Caco-2 (cell line): ENCODE data around the gene SLC35G2. TPM values are rescaled to one million over a fixed set of nuclear protein-coding genes. Genes with fewer than 3 reads are reported as not detected.

Source experiments
- BruUV-seq: library from RNA; stranded (reverse); fragments of 400-500 nt; replicated peaks from 2 replicates; lab custom pipeline; 2021; lab: Mats Ljungman, UMichigan
- CTCF ChIA-PET: fragments of 300-600 bp; sonication (Branson Sonifier 250); formaldehyde crosslinking; loops from one replicate; lab custom pipeline; 2022; ENCODE audit warnings: antibody characterized with exemption; lab: Charles Lee
- POLR2A ChIA-PET: fragments of 300-600 bp; sonication (Branson Sonifier 250); formaldehyde crosslinking; loops from one replicate; lab custom pipeline; 2022; ENCODE audit warnings: antibody characterized with exemption; lab: Charles Lee
- DNase-seq, 2 experiments: peaks; one replicate each; pipeline versions ENCODE4 v3.0.0 to v3.0.0-alpha.2; 2020 to 2022
- H3K27me3 ChIP-seq: replicated peaks from 2 replicates; pipeline ENCODE4 v1.6.0; 2011; ENCODE audit warnings: low read length; ENCODE audit not compliant: control insufficient read depth, insufficient read depth
- H3K36me3 ChIP-seq: 2 replicates; pipeline ENCODE4 v1.5.1; 2011; ENCODE audit warnings: low read length; ENCODE audit not compliant: control insufficient read depth, insufficient read depth
- H3K4me1 ChIP-seq: fragments of 250-450 bp; sonication (Bioruptor Pico); 2 replicates; pipeline ENCODE4 v1.5.1; 2020; ENCODE audit warnings: mild to moderate bottlenecking
- H3K4me3 ChIP-seq: 2 replicates; pipeline ENCODE4 v1.5.1; 2011; ENCODE audit warnings: low read depth, mild to moderate bottlenecking, control low read depth, low read length
- H3K9me3 ChIP-seq: fragments of 250-450 bp; sonication (Bioruptor Pico); 2 replicates; pipeline ENCODE4 v1.5.1; 2020; ENCODE audit warnings: mild to moderate bottlenecking, moderate library complexity
- H3K27ac Mint-ChIP-seq: one replicate; pipeline ENCODE4 v1.8.0; 2022; ENCODE audit warnings: mixed read lengths; ENCODE audit not compliant: unreplicated experiment
- H3K27me3 Mint-ChIP-seq: one replicate; pipeline ENCODE4 v1.8.0; 2022; ENCODE audit warnings: mixed read lengths; ENCODE audit not compliant: insufficient read depth, unreplicated experiment
- H3K36me3 Mint-ChIP-seq: one replicate; pipeline ENCODE4 v1.8.0; 2022; ENCODE audit warnings: mild to moderate bottlenecking, mixed read lengths; ENCODE audit not compliant: insufficient read depth, unreplicated experiment
- H3K4me1 Mint-ChIP-seq: one replicate; pipeline ENCODE4 v1.8.0; 2022; ENCODE audit warnings: low read depth, mixed read lengths; ENCODE audit not compliant: unreplicated experiment
- H3K4me3 Mint-ChIP-seq: one replicate; pipeline ENCODE4 v1.8.0; 2022; ENCODE audit warnings: mild to moderate bottlenecking, moderate library complexity, mixed read lengths; ENCODE audit not compliant: unreplicated experiment
- H3K9me3 Mint-ChIP-seq: one replicate; pipeline ENCODE4 v1.8.0; 2022; ENCODE audit warnings: mixed read lengths; ENCODE audit not compliant: unreplicated experiment
- intact Hi-C: fragments of 100-400 bp; cut with micrococcal nuclease; formaldehyde crosslinking; loops from one replicate; pipeline ENCODE4 v1.10.0; 2022; ENCODE audit not compliant: unreplicated experiment
- total RNA-seq: library from RNA; stranded (reverse); gene quantifications from 2 replicates; pipeline ENCODE4 v1.2.3, GENCODE V29; 2022
- TF ChIP-seq, protein P1 (sequence below), 2 experiments: fragments of 200-600 bp in 1 of 2; IDR thresholded peaks; 1 replicate in 1 of 2; 2 replicates in 1 of 2; pipeline versions ENCODE4 v1.5.1 to v1.8.0; 2011 to 2022; ENCODE audit warnings: antibody characterized with exemption in 1 of 2, control low read depth in 1 of 2, inconsistent platforms in 1 of 2, low read depth in 1 of 2, low read length in 1 of 2, mild to moderate bottlenecking in 1 of 2, moderate library complexity in 1 of 2; ENCODE audit not compliant: insufficient read depth in 1 of 2, severe bottlenecking in 1 of 2, unreplicated experiment in 1 of 2

The SLC35G2 gene
- total RNA-seq, 1 experiment from 2014 or later, result 4.2 TPM

- Mint-ChIP-seq H3K27ac (no peak overlapping the region), H3K9me3 (no peaks in the 10 kb centered on the region), H3K4me3 (no peak overlapping the region), H3K36me3 (peaks cover 29% of the 10 kb centered on the region), H3K27me3 (no peaks in the 10 kb centered on the region), H3K4me1 (no peaks in the 10 kb centered on the region)
- intact Hi-C loops, result no loop called here
- no peaks in the 10 kb centered on the region for H3K9me3 ChIP-seq
- TF ChIP-seq, protein P1, sequence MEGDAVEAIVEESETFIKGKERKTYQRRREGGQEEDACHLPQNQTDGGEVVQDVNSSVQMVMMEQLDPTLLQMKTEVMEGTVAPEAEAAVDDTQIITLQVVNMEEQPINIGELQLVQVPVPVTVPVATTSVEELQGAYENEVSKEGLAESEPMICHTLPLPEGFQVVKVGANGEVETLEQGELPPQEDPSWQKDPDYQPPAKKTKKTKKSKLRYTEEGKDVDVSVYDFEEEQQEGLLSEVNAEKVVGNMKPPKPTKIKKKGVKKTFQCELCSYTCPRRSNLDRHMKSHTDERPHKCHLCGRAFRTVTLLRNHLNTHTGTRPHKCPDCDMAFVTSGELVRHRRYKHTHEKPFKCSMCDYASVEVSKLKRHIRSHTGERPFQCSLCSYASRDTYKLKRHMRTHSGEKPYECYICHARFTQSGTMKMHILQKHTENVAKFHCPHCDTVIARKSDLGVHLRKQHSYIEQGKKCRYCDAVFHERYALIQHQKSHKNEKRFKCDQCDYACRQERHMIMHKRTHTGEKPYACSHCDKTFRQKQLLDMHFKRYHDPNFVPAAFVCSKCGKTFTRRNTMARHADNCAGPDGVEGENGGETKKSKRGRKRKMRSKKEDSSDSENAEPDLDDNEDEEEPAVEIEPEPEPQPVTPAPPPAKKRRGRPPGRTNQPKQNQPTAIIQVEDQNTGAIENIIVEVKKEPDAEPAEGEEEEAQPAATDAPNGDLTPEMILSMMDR (IDR thresholded peaks at IDR 0.05; ENCODE audit: insufficient read depth in 1 of 2, low read depth in 1 of 2, low read length in 1 of 2, severe bottlenecking in 1 of 2, unreplicated experiment in 1 of 2), result no peak
- POLR2A ChIA-PET, result no interaction called here
- H3K36me3 ChIP-seq, result no peaks in the 10 kb centered on the region
- no peaks in the 10 kb centered on the region for H3K27me3 ChIP-seq
- no peak for DNase-seq
- H3K4me1 ChIP-seq, result no peaks in the 10 kb centered on the region
- CTCF ChIA-PET, result interaction anchor here (0.8 kb wide), 1 partner anchor 171 kb away, joined by 3 read pairs; no protein-coding TSS in a partner anchor
- no TSS peak for BruUV-seq
- no peak overlapping the region for H3K4me3 ChIP-seq
Observed at GRCh38 chr3:136842294-136842693, 23.4 kb downstream of the SLC35G2 start.

- POLR2A ChIA-PET, result no interaction called here
- intact Hi-C loops, result no loop called here
- H3K9me3 ChIP-seq, result no peaks in the 10 kb centered on the region
- H3K4me1 ChIP-seq, result no peaks in the 10 kb centered on the region
- no peak overlapping the region for H3K4me3 ChIP-seq
- no peaks in the 10 kb centered on the region for H3K27me3 ChIP-seq
- CTCF ChIA-PET, result interaction anchor here (0.7 kb wide), 1 partner anchor 58 kb away, joined by 3 read pairs; no protein-coding TSS in a partner anchor
- Mint-ChIP-seq H3K9me3 (no peaks in the 10 kb centered on the region), H3K36me3 (peaks cover 24% of the 10 kb centered on the region), H3K4me1 (no peaks in the 10 kb centered on the region), H3K27me3 (no peaks in the 10 kb centered on the region), H3K27ac (no peak overlapping the region), H3K4me3 (no peak overlapping the region)
- DNase-seq, result no peak
- TF ChIP-seq, protein P1 (IDR thresholded peaks at IDR 0.05; ENCODE audit: insufficient read depth in 1 of 2, low read depth in 1 of 2, low read length in 1 of 2, severe bottlenecking in 1 of 2, unreplicated experiment in 1 of 2), result no peak
- no peaks in the 10 kb centered on the region for H3K36me3 ChIP-seq
- no TSS peak for BruUV-seq
Observed at GRCh38 chr3:136844724-136845123, 25.8 kb downstream of the SLC35G2 start.

DNA sequence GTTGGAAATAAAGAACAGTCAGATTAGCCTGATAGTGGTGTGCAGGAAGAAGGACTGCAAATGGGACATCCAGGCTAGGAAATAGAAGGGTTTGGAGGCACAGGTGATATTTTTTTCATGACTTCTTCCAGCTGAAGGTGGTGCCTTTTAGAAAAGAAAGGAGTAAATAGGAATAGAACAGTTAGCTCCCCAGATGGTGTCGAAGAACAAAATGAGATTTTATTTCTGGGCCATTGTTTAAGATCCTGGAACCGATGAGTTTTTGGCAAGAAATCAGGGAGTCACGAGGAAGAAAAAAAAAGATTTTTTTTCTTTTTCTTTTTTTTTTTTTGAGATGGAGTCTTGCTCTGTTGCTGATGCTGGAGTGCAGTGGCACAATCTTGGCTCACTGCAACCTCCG, 33.3 kb downstream of the SLC35G2 start:
- H3K27me3 ChIP-seq, result no peaks in the 10 kb centered on the region
- peaks cover 8% of the 10 kb centered on the region for H3K36me3 Mint-ChIP-seq
- no peak overlapping the region for H3K4me3 Mint-ChIP-seq
- TF ChIP-seq, protein P1 (IDR thresholded peaks at IDR 0.05; ENCODE audit: insufficient read depth in 1 of 2, low read depth in 1 of 2, low read length in 1 of 2, severe bottlenecking in 1 of 2, unreplicated experiment in 1 of 2), result no peak
- ChIA-PET POLR2A (no interaction called here), CTCF (no interaction called here)
- H3K36me3 ChIP-seq, result no peaks in the 10 kb centered on the region
- H3K4me1 ChIP-seq, result no peaks in the 10 kb centered on the region
- intact Hi-C loops, result no loop called here
- no peaks in the 10 kb centered on the region for H3K4me1 Mint-ChIP-seq
- H3K9me3 ChIP-seq, result no peaks in the 10 kb centered on the region
- BruUV-seq, result no TSS peak
- no peaks in the 10 kb centered on the region for H3K9me3 Mint-ChIP-seq
- H3K27ac Mint-ChIP-seq, result no peak overlapping the region
- no peak overlapping the region for H3K4me3 ChIP-seq
- no peaks in the 10 kb centered on the region for H3K27me3 Mint-ChIP-seq
- DNase-seq, result no peak
